CD1c-positive myeloid dendritic cell (primary cell): ENCODE data around the gene BORCS5.
"Not testable (repeated sequence)": the region's sequence is repeated elsewhere in the genome, so short reads cannot be mapped to it uniquely, and the experiment has no call there.

ENCODE experiments used
- DNase-seq: peaks from one replicate; pipeline ENCODE4 v3.0.0-alpha.2; 2016; ENCODE audit errors: extremely low spot score

The BORCS5 gene

GRCh38 chr12:12392413-12392812 is 35.5 kb downstream of the BORCS5 start:
- DNase-seq = no peak

GRCh38 chr12:12393171-12393570 is 36.3 kb downstream of the BORCS5 start:
- no peak for DNase-seq

- no peak for DNase-seq
These were observed 39.8 kb downstream of the BORCS5 start for GRCh38 chr12:12396694-12397093.

GRCh38 chr12:12397184-12397583 is 40.3 kb downstream of the BORCS5 start:
- no peak for DNase-seq

- no peak for DNase-seq
These were observed 41.4 kb downstream of the BORCS5 start for GRCh38 chr12:12398026-12398859.

GRCh38 chr12:12399161-12399560 is 42.3 kb downstream of the BORCS5 start:
- no peak for DNase-seq

- DNase-seq = no peak
These were observed 43.0 kb downstream of the BORCS5 start for GRCh38 chr12:12399776-12400305.

- no peak for DNase-seq
These were observed 43.9 kb downstream of the BORCS5 start for GRCh38 chr12:12400793-12401192.

GRCh38 chr12:12403264-12404248 is 46.7 kb downstream of the BORCS5 start:
- DNase-seq = no peak

GRCh38 chr12:12404297-12404696 is 47.4 kb downstream of the BORCS5 start:
- DNase-seq = no peak

GRCh38 chr12:12405882-12406281 is 49.0 kb downstream of the BORCS5 start:
- no peak for DNase-seq

GRCh38 chr12:12406762-12407161 is 49.9 kb downstream of the BORCS5 start:
- no peak for DNase-seq

GRCh38 chr12:12408265-12408690 is 51.4 kb downstream of the BORCS5 start:
- no peak for DNase-seq

- not testable (repeated sequence) for DNase-seq
These were observed 52.5 kb downstream of the BORCS5 start for GRCh38 chr12:12409337-12409736.

GRCh38 chr12:12415886-12416285 is 59.0 kb downstream of the BORCS5 start:
- no peak for DNase-seq

- not testable (repeated sequence) for DNase-seq
These were observed 62.3 kb downstream of the BORCS5 start for GRCh38 chr12:12419165-12419564.

- DNase-seq = no peak
These were observed 66.5 kb downstream of the BORCS5 start for GRCh38 chr12:12423367-12423766.

GRCh38 chr12:12425001-12425400 is 68.1 kb downstream of the BORCS5 start:
- DNase-seq = no peak

- no peak for DNase-seq
These were observed 68.7 kb downstream of the BORCS5 start for GRCh38 chr12:12425616-12426015.

GRCh38 chr12:12427568-12427967 is 70.7 kb downstream of the BORCS5 start:
- DNase-seq = no peak

GRCh38 chr12:12428047-12428446 is 71.2 kb downstream of the BORCS5 start:
- no peak for DNase-seq

GRCh38 chr12:12428961-12429657 is 72.2 kb downstream of the BORCS5 start:
- DNase-seq = no peak
